ENCODE data around the gene GPS2. TPM values are rescaled to one million over a fixed set of nuclear protein-coding genes. Genes with fewer than 3 reads are reported as not detected.

Gene GPS2
- total and polyA plus RNA-seq, 10 of the 15 experiments (the other 5 are each of a cell fraction or from before 2014, with no cell fraction given), result 10.2 to 96.4 (median 42.5) TPM

DNA sequence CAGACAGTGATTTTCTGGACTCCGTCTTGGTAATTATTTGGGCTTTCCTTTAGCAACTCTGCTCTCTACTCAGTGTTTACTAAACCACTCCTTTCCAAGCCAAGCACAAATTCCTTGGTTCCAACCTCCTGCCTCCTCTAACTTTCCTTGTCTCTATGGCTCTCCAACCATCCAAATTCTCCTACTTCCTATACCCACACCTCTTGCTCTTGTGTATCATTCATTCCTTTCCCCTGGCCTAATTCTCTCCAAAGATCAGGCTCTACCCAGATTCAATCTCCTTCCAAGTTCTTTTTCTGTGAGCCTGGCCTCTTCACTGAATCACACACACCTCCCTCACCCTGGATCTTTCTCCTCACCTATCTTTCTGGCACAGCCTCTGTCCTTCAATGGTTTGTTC lies 12.8 kb upstream of the GPS2 start:
- no peak for DNase-seq (ENCODE audit: low read depth, low spot score)
- no TSS peak for BruUV-seq (replicated peaks)
- H3K4me2 ChIP-seq (ENCODE audit: control insufficient read depth, insufficient read depth), result peak overlapping the region; percentile 66
- H3K9ac ChIP-seq (ENCODE audit: control insufficient read depth, insufficient read depth, low read length), result peak overlapping the region; percentile 79
- peak overlapping the region; percentile 99 for H3K4me3 ChIP-seq
- intact Hi-C loops (cut with micrococcal nuclease; ENCODE audit: unreplicated experiment) (loop anchor here (2.0 kb wide), 1 partner anchor 21 kb away; the partner anchor contains the start of gene EIF5A), in situ Hi-C loops (cut with MboI) (no loop called here)
- H2AFZ ChIP-seq (ENCODE audit: control insufficient read depth, low read depth, low read length), result no peak overlapping the region
- no peak for TF ChIP-seq NFYA (IDR thresholded peaks at IDR 0.05; ENCODE audit: borderline replicate concordance, low read depth, low read length)
- TF ChIP-seq, protein P1, sequence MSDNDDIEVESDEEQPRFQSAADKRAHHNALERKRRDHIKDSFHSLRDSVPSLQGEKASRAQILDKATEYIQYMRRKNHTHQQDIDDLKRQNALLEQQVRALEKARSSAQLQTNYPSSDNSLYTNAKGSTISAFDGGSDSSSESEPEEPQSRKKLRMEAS (IDR thresholded peaks at IDR 0.05; ENCODE audit: low read depth, low read length), result no peak
- TF ChIP-seq, protein P2, sequence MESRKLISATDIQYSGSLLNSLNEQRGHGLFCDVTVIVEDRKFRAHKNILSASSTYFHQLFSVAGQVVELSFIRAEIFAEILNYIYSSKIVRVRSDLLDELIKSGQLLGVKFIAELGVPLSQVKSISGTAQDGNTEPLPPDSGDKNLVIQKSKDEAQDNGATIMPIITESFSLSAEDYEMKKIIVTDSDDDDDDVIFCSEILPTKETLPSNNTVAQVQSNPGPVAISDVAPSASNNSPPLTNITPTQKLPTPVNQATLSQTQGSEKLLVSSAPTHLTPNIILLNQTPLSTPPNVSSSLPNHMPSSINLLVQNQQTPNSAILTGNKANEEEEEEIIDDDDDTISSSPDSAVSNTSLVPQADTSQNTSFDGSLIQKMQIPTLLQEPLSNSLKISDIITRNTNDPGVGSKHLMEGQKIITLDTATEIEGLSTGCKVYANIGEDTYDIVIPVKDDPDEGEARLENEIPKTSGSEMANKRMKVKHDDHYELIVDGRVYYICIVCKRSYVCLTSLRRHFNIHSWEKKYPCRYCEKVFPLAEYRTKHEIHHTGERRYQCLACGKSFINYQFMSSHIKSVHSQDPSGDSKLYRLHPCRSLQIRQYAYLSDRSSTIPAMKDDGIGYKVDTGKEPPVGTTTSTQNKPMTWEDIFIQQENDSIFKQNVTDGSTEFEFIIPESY (IDR thresholded peaks at IDR 0.05), result no peak
- no peak for TF ChIP-seq TCF3 (IDR thresholded peaks at IDR 0.05; ENCODE audit: borderline replicate concordance, insufficient read depth, low read depth, low read length)
- TF ChIP-seq IKZF2 (IDR thresholded peaks at IDR 0.05), result no peak
- TF ChIP-seq STAT3 (IDR thresholded peaks at IDR 0.05; ENCODE audit: low read depth, low read length), result no peak
- no peak for TF ChIP-seq SMAD5 (IDR thresholded peaks at IDR 0.05; ENCODE audit: low read depth)
- TF ChIP-seq CBFB (IDR thresholded peaks at IDR 0.05; ENCODE audit: low read depth), result no peak
- no peak for TF ChIP-seq KAT2A (conservative IDR thresholded peaks at IDR 0.05; ENCODE audit: control insufficient read depth, low read depth, low read length)
- no peak for TF ChIP-seq SMAD1 (IDR thresholded peaks at IDR 0.05; ENCODE audit: low read depth, partially characterized antibody)
- TF ChIP-seq HDGF (IDR thresholded peaks at IDR 0.05), result no peak
- no peak for TF ChIP-seq POU2F2 (IDR thresholded peaks at IDR 0.05; ENCODE audit: borderline replicate concordance, low read depth, low read length)
- TF ChIP-seq CREB1 (IDR thresholded peaks at IDR 0.05; ENCODE audit: low read depth), result no peak
- TF ChIP-seq EGR1 (IDR thresholded peaks at IDR 0.05; ENCODE audit: borderline replicate concordance in 1 of 2, low read depth in 2 of 2, low read length in 2 of 2), result no peak
- TF ChIP-seq, protein P3, sequence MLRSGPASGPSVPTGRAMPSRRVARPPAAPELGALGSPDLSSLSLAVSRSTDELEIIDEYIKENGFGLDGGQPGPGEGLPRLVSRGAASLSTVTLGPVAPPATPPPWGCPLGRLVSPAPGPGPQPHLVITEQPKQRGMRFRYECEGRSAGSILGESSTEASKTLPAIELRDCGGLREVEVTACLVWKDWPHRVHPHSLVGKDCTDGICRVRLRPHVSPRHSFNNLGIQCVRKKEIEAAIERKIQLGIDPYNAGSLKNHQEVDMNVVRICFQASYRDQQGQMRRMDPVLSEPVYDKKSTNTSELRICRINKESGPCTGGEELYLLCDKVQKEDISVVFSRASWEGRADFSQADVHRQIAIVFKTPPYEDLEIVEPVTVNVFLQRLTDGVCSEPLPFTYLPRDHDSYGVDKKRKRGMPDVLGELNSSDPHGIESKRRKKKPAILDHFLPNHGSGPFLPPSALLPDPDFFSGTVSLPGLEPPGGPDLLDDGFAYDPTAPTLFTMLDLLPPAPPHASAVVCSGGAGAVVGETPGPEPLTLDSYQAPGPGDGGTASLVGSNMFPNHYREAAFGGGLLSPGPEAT (IDR thresholded peaks at IDR 0.05; ENCODE audit: low read depth), result no peak
- TF ChIP-seq, protein P4, sequence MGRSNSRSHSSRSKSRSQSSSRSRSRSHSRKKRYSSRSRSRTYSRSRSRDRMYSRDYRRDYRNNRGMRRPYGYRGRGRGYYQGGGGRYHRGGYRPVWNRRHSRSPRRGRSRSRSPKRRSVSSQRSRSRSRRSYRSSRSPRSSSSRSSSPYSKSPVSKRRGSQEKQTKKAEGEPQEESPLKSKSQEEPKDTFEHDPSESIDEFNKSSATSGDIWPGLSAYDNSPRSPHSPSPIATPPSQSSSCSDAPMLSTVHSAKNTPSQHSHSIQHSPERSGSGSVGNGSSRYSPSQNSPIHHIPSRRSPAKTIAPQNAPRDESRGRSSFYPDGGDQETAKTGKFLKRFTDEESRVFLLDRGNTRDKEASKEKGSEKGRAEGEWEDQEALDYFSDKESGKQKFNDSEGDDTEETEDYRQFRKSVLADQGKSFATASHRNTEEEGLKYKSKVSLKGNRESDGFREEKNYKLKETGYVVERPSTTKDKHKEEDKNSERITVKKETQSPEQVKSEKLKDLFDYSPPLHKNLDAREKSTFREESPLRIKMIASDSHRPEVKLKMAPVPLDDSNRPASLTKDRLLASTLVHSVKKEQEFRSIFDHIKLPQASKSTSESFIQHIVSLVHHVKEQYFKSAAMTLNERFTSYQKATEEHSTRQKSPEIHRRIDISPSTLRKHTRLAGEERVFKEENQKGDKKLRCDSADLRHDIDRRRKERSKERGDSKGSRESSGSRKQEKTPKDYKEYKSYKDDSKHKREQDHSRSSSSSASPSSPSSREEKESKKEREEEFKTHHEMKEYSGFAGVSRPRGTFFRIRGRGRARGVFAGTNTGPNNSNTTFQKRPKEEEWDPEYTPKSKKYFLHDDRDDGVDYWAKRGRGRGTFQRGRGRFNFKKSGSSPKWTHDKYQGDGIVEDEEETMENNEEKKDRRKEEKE (IDR thresholded peaks at IDR 0.05), result no peak
- TF ChIP-seq EZH2 (IDR thresholded peaks at IDR 0.05; ENCODE audit: borderline replicate concordance, control insufficient read depth, low read depth, low read length), result no peak
- ChIA-PET RAD21 (ENCODE audit: unreplicated experiment) (interaction anchor here (2.2 kb wide), 1 partner anchor 9 kb away, joined by 10 read pairs; the partner anchor contains the start of gene ACAP1), CTCF (interaction anchor here (0.8 to 7.9 kb wide), 3 partner anchors 9 to 282 kb away, joined by 4 to 49 read pairs (median 46); partner anchors contain the start of gene ACAP1), POLR2A (interaction anchor here (1.7 to 3.2 kb wide), 4 partner anchors 9 to 86 kb away, joined by 6 to 21 read pairs (median 11); partner anchors contain the start of genes ACAP1, GABARAP and TMEM256), SMC1A (ENCODE audit: uncharacterized antibody, unreplicated experiment) (interaction anchor here (1.0 to 2.3 kb wide), 2 partner anchors 10 to 26 kb away, joined by 3 to 18 read pairs; partner anchors contain the start of gene ACAP1)
- WGBS (ENCODE audit: insufficient coverage, insufficient replicate concordance, low lambda C conversion rate, missing lambda C conversion rate), result 100% methylated on average over 1 of the region's 1 CpG
- H3K9me3 ChIP-seq (replicated peaks; ENCODE audit: control insufficient read depth, insufficient read depth, low read length), result no peaks in the 10 kb centered on the region
- H4K20me1 ChIP-seq (ENCODE audit: control insufficient read depth, insufficient read depth), result no peaks in the 10 kb centered on the region
- H3K27me3 ChIP-seq (replicated peaks in 1 of 2; ENCODE audit: control insufficient read depth in 2 of 2, insufficient read depth in 2 of 2, low read length in 1 of 2), result no peaks in the 10 kb centered on the region
- peaks cover 2 to 12% of the 10 kb centered on the region in 2 experiments; a peak in 3 of 4 replicates for H3K36me3 ChIP-seq (ENCODE audit: control insufficient read depth in 2 of 2, insufficient read depth in 2 of 2, low read length in 1 of 2)
- no peak for ATAC-seq
- no peak overlapping the region for H3K27ac ChIP-seq (ENCODE audit: control insufficient read depth, insufficient read depth)
- FAIRE-seq, result no peak
- H3K79me2 ChIP-seq (ENCODE audit: control insufficient read depth, insufficient read depth, low read length), result peaks cover 17% of the 10 kb centered on the region
- H3K4me1 ChIP-seq (ENCODE audit: control insufficient read depth, insufficient read depth, low read length), result peaks cover 27% of the 10 kb centered on the region

All from GM12878 (cell line).